Measurements from ENCODE around the gene DGCR8.
A peak's percentile ranks its signal among the peaks of the same experiment; 100 is the strongest.

Gene DGCR8

GRCh38 chr22:20080445-20080775 is 369 bp downstream of the DGCR8 start (continued):
- no peak for TF ChIP-seq CSRNP3 (CRISPR knock-in tag; IDR thresholded peaks at IDR 0.05)
- no peak for TF ChIP-seq BACH2 (CRISPR knock-in tag; IDR thresholded peaks at IDR 0.05; ENCODE audit: borderline replicate concordance)
- TF ChIP-seq RARB (CRISPR knock-in tag; IDR thresholded peaks at IDR 0.05), result no peak
- no peak for TF ChIP-seq ZNF8 (CRISPR knock-in tag; IDR thresholded peaks at IDR 0.05)

- ATAC-seq, result peak; percentile 28
- TF ChIP-seq ZC3H10 (CRISPR knock-in tag; IDR thresholded peaks at IDR 0.05) (no peak), ZFP3 (CRISPR knock-in tag; IDR thresholded peaks at IDR 0.05) (peak; percentile 48; the same call in 1 of the 2 replicates)
These were observed 974 bp downstream of the DGCR8 start for GRCh38 chr22:20080776-20081654.

- no peak for TF ChIP-seq CSDC2 (CRISPR knock-in tag; IDR thresholded peaks at IDR 0.05)
- no peak for TF ChIP-seq ZNF565 (CRISPR knock-in tag; conservative IDR thresholded peaks at IDR 0.05; ENCODE audit: low read depth)
- TF ChIP-seq RARB (CRISPR knock-in tag; IDR thresholded peaks at IDR 0.05), result no peak
- no peak for TF ChIP-seq TCF4 (CRISPR knock-in tag; IDR thresholded peaks at IDR 0.05; ENCODE audit: borderline replicate concordance)
- TF ChIP-seq CREB5 (CRISPR knock-in tag; IDR thresholded peaks at IDR 0.05; ENCODE audit: low read depth), result no peak
- TF ChIP-seq ESRRG (CRISPR knock-in tag; IDR thresholded peaks at IDR 0.05), result no peak
- no peak for TF ChIP-seq OSR1 (CRISPR knock-in tag; IDR thresholded peaks at IDR 0.05)
- TF ChIP-seq ZNF70 (CRISPR knock-in tag; IDR thresholded peaks at IDR 0.05), result no peak
- TF ChIP-seq ZFP3 (CRISPR knock-in tag; IDR thresholded peaks at IDR 0.05), result no peak
- TF ChIP-seq ISL1 (CRISPR knock-in tag; IDR thresholded peaks at IDR 0.05), result no peak
- TF ChIP-seq ZFP30 (CRISPR knock-in tag; IDR thresholded peaks at IDR 0.05), result no peak
- TF ChIP-seq CSRNP3 (CRISPR knock-in tag; IDR thresholded peaks at IDR 0.05), result no peak
- no peak for TF ChIP-seq ZNF8 (CRISPR knock-in tag; IDR thresholded peaks at IDR 0.05)
- no peak for ATAC-seq
These were observed 3.3 kb downstream of the DGCR8 start for GRCh38 chr22:20083157-20083890.

- no peak for TF ChIP-seq CSDC2 (CRISPR knock-in tag; IDR thresholded peaks at IDR 0.05)
- no peak for TF ChIP-seq PPARA (CRISPR knock-in tag; IDR thresholded peaks at IDR 0.05; ENCODE audit: borderline replicate concordance)
- TF ChIP-seq PATZ1 (CRISPR knock-in tag; IDR thresholded peaks at IDR 0.05; ENCODE audit: borderline replicate concordance), result no peak
- TF ChIP-seq BACH2 (CRISPR knock-in tag; IDR thresholded peaks at IDR 0.05; ENCODE audit: borderline replicate concordance), result no peak
- TF ChIP-seq TOX (CRISPR knock-in tag; IDR thresholded peaks at IDR 0.05; ENCODE audit: borderline replicate concordance), result no peak
- TF ChIP-seq ARNTL (CRISPR knock-in tag; IDR thresholded peaks at IDR 0.05; ENCODE audit: borderline replicate concordance, low read depth), result no peak
- TF ChIP-seq ZNF8 (CRISPR knock-in tag; IDR thresholded peaks at IDR 0.05), result no peak
- no peak for TF ChIP-seq RARB (CRISPR knock-in tag; IDR thresholded peaks at IDR 0.05)
- no peak for TF ChIP-seq CSRNP3 (CRISPR knock-in tag; IDR thresholded peaks at IDR 0.05)
- no peak for ATAC-seq
These were observed 4.0 kb downstream of the DGCR8 start for GRCh38 chr22:20083891-20084546.

Measured in SK-N-SH treated with all-trans-retinoic acid at 6 μM for 48 hours (cell line).